K562 (cell line): ENCODE data around the gene HMGN5. TPM values are rescaled to one million over a fixed set of nuclear protein-coding genes. Genes with fewer than 3 reads are reported as not detected.

Experiments used
- ATAC-seq: fragments of 200-7000 bp; cut with Tn5 transposase; 3 replicates; pipeline ENCODE4 v1.9.1; 2020; ENCODE audit warnings: moderate library complexity
- BruUV-seq: library from RNA; stranded (reverse); fragments of 400-500 nt; replicated peaks from 2 replicates; lab custom pipeline; 2021; lab: Mats Ljungman, UMichigan
- CTCF ChIA-PET: fragments of 300-600 bp; formaldehyde crosslinking; extraction: SDS; loops from one replicate; lab custom pipeline; 2021; ENCODE audit warnings: low intra/inter-chr PET ratio; lab: Yijun Ruan, JAX
- POLR2A ChIA-PET: fragments of 300-600, 350-650 bp; sonication (Branson Sonifier 250); formaldehyde crosslinking; extraction: SDS; loops from one replicate; lab custom pipeline; 2021; ENCODE audit warnings: antibody characterized with exemption, inconsistent platforms; lab: Yijun Ruan, JAX
- DNase-seq, 4 experiments: peaks; one replicate each; pipeline versions ENCODE4 v3.0.0 to v3.0.0-alpha.2; 2011 to 2018; ENCODE audit warnings: low spot score in 3 of 4, mixed read lengths in 3 of 4; ENCODE audit errors: extremely low read depth in 1 of 4
- FAIRE-seq: peaks from 2 replicates; lab custom pipeline; 2011; peaks lifted over from hg19 to GRCh38; lab: Jason Lieb, UNC
- H2AFZ ChIP-seq: 2 replicates; pipeline ENCODE4 v1.6.0; 2011; ENCODE audit warnings: low read depth, low read length, control low read depth, inconsistent platforms
- H3K27ac ChIP-seq: fragments of 200-600 bp; 3 replicates; pipeline ENCODE4 v1.8.0; 2011; ENCODE audit warnings: low read depth, mild to moderate bottlenecking, control low read depth, inconsistent platforms, low read length, moderate library complexity, mixed read lengths; ENCODE audit errors: extremely low read depth
- H3K27me3 ChIP-seq, 2 experiments: fragments of 300-600 bp in 1 of 2; 2 replicates in 1 of 2; 3 replicates in 1 of 2; pipeline versions ENCODE4 v1.6.0 to v1.8.0; 2011; ENCODE audit warnings: inconsistent platforms in 2 of 2, low read length in 2 of 2, mild to moderate bottlenecking in 1 of 2, mixed read lengths in 1 of 2, moderate library complexity in 1 of 2; ENCODE audit not compliant: control insufficient read depth in 2 of 2, insufficient read depth in 2 of 2
- H3K36me3 ChIP-seq: fragments of 300-600 bp; 3 replicates; pipeline ENCODE4 v1.8.0; 2011; ENCODE audit warnings: mild to moderate bottlenecking, low read length, inconsistent platforms; ENCODE audit not compliant: control insufficient read depth, insufficient read depth
- H3K4me1 ChIP-seq, 2 experiments: fragments of 200-600 bp in 1 of 2; replicated peaks in 1 of 2; 2 replicates in 1 of 2; 3 replicates in 1 of 2; pipeline versions ENCODE4 v1.5.1 to v1.8.0; 2011; ENCODE audit warnings: inconsistent platforms in 2 of 2, low read length in 2 of 2, mild to moderate bottlenecking in 1 of 2, mixed read lengths in 1 of 2, moderate library complexity in 1 of 2; ENCODE audit not compliant: control insufficient read depth in 2 of 2, insufficient read depth in 2 of 2
- H3K4me2 ChIP-seq: 2 replicates; pipeline ENCODE4 v1.6.1; 2011; ENCODE audit warnings: low read length, control low read depth, inconsistent platforms, mixed read lengths; ENCODE audit not compliant: insufficient read depth
- H3K4me3 ChIP-seq: fragments of 200-600 bp; sonication (generic), shearing (Covaris generic); 2 replicates; pipeline ENCODE4 v1.5.1; 2016; ENCODE audit warnings: control low read depth, inconsistent platforms
- H3K79me2 ChIP-seq: fragments of 200-600 bp; 3 replicates; pipeline ENCODE4 v1.8.0; 2011; ENCODE audit warnings: low read length, inconsistent platforms; ENCODE audit not compliant: control insufficient read depth, insufficient read depth
- H3K9ac ChIP-seq, 2 experiments: 2 replicates each; pipeline versions ENCODE4 v1.6.0 to v1.6.1; 2011; ENCODE audit warnings: low read depth in 2 of 2, low read length in 2 of 2, control low read depth in 1 of 2, inconsistent platforms in 1 of 2, mild to moderate bottlenecking in 1 of 2, mixed read lengths in 1 of 2; ENCODE audit not compliant: insufficient read depth in 1 of 2
- H3K9me1 ChIP-seq: one replicate; pipeline ENCODE4 v1.6.0; 2011; ENCODE audit warnings: inconsistent platforms, mild to moderate bottlenecking, low read length, moderate library complexity; ENCODE audit not compliant: control insufficient read depth, insufficient read depth
- H3K9me3 ChIP-seq: replicated peaks from 2 replicates; pipeline ENCODE4 v1.5.1; 2011; ENCODE audit warnings: low read depth, low read length, inconsistent platforms; ENCODE audit not compliant: control insufficient read depth, insufficient read depth
- H4K20me1 ChIP-seq: replicated peaks from 2 replicates; pipeline ENCODE4 v1.6.1; 2011; ENCODE audit warnings: low read length, inconsistent platforms, mixed read lengths; ENCODE audit not compliant: control insufficient read depth, insufficient read depth
- ARID2 ChIP-seq: fragments of 450-650 bp; IDR thresholded peaks from 2 replicates; pipeline ENCODE4 v1.6.1; 2017; ENCODE audit warnings: antibody characterized with exemption, mild to moderate bottlenecking
- CTCFL ChIP-seq: IDR thresholded peaks from 2 replicates; pipeline ENCODE4 v1.6.1; 2011; ENCODE audit warnings: borderline replicate concordance, low read depth, mild to moderate bottlenecking, moderate library complexity, low read length; ENCODE audit not compliant: insufficient read depth, poor library complexity, severe bottlenecking
- EGR1 ChIP-seq: fragments of 450-650 bp; conservative IDR thresholded peaks from 2 replicates; pipeline ENCODE4 v1.6.1; 2017; ENCODE audit warnings: mild to moderate bottlenecking
- KDM4B ChIP-seq, 2 experiments: fragments of 450-650 bp in 1 of 2; sonication (generic) in 1 of 2; IDR thresholded peaks; 2 replicates each; pipeline ENCODE4 v1.6.1; 2016 to 2017; ENCODE audit warnings: borderline replicate concordance in 2 of 2, antibody characterized with exemption in 1 of 2, low read depth in 1 of 2, mild to moderate bottlenecking in 1 of 2
- SIN3A ChIP-seq, 2 experiments: fragments of 150-350 bp in 1 of 2; IDR thresholded peaks; 2 replicates each; pipeline ENCODE4 v1.6.1; 2011 to 2016; ENCODE audit warnings: borderline replicate concordance in 2 of 2, low read depth in 2 of 2, low read length in 2 of 2, mild to moderate bottlenecking in 2 of 2, moderate library complexity in 2 of 2; ENCODE audit not compliant: control insufficient read depth in 1 of 2
- TRIM24 ChIP-seq, 2 experiments: fragments of 450-650 bp; IDR thresholded peaks; 2 replicates each; pipeline ENCODE4 v1.6.1; 2016
- WGBS: fragments of 100-300 bp; shearing (Covaris generic); methylation state at CpG from one replicate; pipeline ENCODE4 v1.1.6; 2016; ENCODE audit warnings: low coverage, mixed read lengths; ENCODE audit not compliant: insufficient coverage; ENCODE audit errors: missing lambda C conversion rate; 5-methylcytosine and 5-hydroxymethylcytosine counted together
- in situ Hi-C: fragments of 300-500 bp; cut with MboI; formaldehyde crosslinking; loops from 4 replicates; pipeline ENCODE4 v1.15.0; 2018; ENCODE audit warnings: inconsistent platforms, mixed read lengths
- intact Hi-C: fragments of 100-400 bp; cut with micrococcal nuclease; formaldehyde crosslinking; loops from 2 replicates; pipeline ENCODE4 v1.14.2; 2022
- polyA plus RNA-seq, 8 experiments: library from polyadenylated mRNA; depleted of rRNA in 4 of 8; stranded (reverse) in 5 of 8; unstranded in 3 of 8; fragments of >200 nt; fragmentation: Nextera tagmentation in 2 of 8; fragmentation: Illumina TruSeq in 1 of 8; extraction: Ambion mirVana in 2 of 8; extraction: Trizol in 1 of 8; gene quantifications; 2 replicates each; pipeline versions ENCODE4 v1.2.1 to v1.2.3, GENCODE V29; 2011 to 2014; ENCODE audit warnings: inconsistent platforms in 1 of 8, missing spikeins in 1 of 8
- total RNA-seq, 7 experiments: library from RNA; depleted of rRNA in 6 of 7; stranded (reverse); fragments of >200 nt in 6 of 7; fragmentation: Illumina TruSeq in 2 of 7; extraction: Trizol in 2 of 7; gene quantifications; 2 replicates each; pipeline versions ENCODE4 v1.2.1 to v1.2.3, GENCODE V29; 2011 to 2021; ENCODE audit warnings: low replicate concordance in 1 of 7

Gene HMGN5
- total and polyA plus RNA-seq, 9 of the 15 experiments (the other 6 are each of a cell fraction or from before 2014, with no cell fraction given) = 2.5 to 56.1 (median 7.0) TPM

DNA sequence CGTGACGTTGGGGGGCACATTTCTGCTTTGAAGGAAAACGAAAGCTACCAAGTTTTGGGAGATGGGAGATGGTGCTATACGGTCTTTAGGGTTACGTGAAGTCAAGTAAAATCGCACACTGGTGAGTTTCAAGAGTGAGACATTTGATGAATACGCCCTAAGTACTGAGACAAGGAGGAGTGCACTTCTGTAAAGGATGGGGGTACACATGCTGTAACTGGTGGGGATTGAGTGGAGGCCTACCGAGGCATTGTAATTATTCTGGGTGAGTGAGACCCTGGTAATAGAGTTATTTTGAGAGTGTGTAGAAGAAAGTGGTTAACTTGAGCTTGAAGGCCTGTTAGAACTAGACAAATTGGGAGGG, 725 bp upstream of the HMGN5 start:
- TSS peak; percentile 57 for BruUV-seq
- POLR2A ChIA-PET = interaction anchor here (0.6 to 1.9 kb wide), 3 partner anchors 8 to 27 kb away, joined by 3 to 8 read pairs (median 3); no protein-coding TSS in a partner anchor

More for the DNA sequence above, 725 bp upstream of the HMGN5 start:
- Histone ChIP-seq H3K36me3 (no peaks in the 10 kb centered on the region), H3K79me2 (peaks cover 40% of the 10 kb centered on the region), H3K27me3 (no peaks in the 10 kb centered on the region), H3K4me3 (peak overlapping the region; percentile 49), H2AFZ (peak overlapping the region; percentile 76; the same call in 1 of the 2 replicates), H3K9ac (peak overlapping the region; percentile 72 to 76; a peak in 3 of 4 replicates), H3K27ac (peak overlapping the region; percentile 79), H3K9me1 (no peaks in the 10 kb centered on the region), H3K4me1 (0 out of 5 replicates have a peak, but pooled peaks cover 0 to 3% of the 10 kb centered on the region in 2 experiments)
- DNase-seq (peak in 1 of 4 experiments; percentile 2), ATAC-seq (peak; percentile 65), FAIRE-seq (no peak)
- intact Hi-C loops = loop anchor here (5.0 kb wide), 1 partner anchor 80 kb away; no protein-coding TSS in a partner anchor
- CTCF ChIA-PET = no interaction called here
- in situ Hi-C loops = no loop called here
- no peak for TF ChIP-seq EGR1
- no peak for TF ChIP-seq SIN3A (IDR thresholded peaks at IDR 0.05; ENCODE audit: borderline replicate concordance in 2 of 2, control insufficient read depth in 1 of 2, low read depth in 2 of 2, low read length in 2 of 2)
- TF ChIP-seq TRIM24 (IDR thresholded peaks at IDR 0.05) = no peak
- TF ChIP-seq CTCFL = no peak
- no peak for TF ChIP-seq KDM4B (IDR thresholded peaks at IDR 0.05; ENCODE audit: borderline replicate concordance in 2 of 2, low read depth in 1 of 2)
- no peak for TF ChIP-seq ARID2
- TF ChIP-seq, all 486 proteins: peak for 0
- Histone ChIP-seq H3K4me2 (peak overlapping the region; percentile 81), H3K9me3 (no peaks in the 10 kb centered on the region), H4K20me1 (no peaks in the 10 kb centered on the region)
- WGBS = 0% methylated on average over 5 of the region's 8 CpGs
